ENCODE data around the gene UTS2R.
"Not testable (repeated sequence)": the region's sequence is repeated elsewhere in the genome, so short reads cannot be mapped to it uniquely, and the experiment has no call there.

Gene UTS2R

GRCh38 chr17:82408288-82408937 lies 36.8 kb downstream of the UTS2R start:
- no peak for DNase-seq (ENCODE audit: low read depth in 2 of 2)

- DNase-seq (ENCODE audit: low read depth in 2 of 2): no peak
Measured at GRCh38 chr17:82408938-82409318, 37.4 kb downstream of the UTS2R start.

DNA sequence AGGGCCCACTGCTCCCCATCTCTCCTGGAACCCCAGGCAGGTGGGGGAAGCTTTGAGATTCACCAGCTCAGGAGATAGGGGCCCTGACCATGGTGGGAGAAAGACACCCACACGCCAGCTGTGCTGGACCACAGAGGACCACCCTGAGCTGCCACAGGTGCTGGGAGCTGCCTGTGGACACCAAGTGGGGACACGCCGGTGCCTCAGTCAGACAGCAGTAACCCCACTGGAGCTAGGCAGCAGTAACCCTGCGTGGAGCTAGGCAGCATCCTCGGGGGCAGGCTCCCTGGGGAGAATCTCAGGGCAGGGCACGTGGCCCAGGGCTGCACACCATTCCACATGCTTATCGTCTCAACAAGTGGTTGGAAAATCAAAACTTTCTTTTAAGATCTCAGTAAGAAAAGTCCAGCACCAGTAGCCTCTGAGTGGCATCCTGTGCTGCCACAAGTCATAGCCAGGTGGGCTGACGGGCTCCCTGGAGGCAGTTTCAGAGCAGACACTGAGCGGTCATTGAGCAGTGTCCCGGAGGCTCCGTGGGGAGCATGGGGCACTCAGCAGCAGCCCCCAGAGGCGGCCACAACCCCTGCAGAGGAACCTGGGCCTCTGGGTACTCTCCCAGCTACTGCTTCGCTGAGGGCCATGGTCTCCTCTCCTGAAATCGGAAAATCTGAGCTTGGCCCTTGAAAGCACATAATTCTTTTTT lies 38.6 kb downstream of the UTS2R start:
- no peak for DNase-seq (ENCODE audit: low read depth in 2 of 2)

- DNase-seq (ENCODE audit: low read depth in 2 of 2): no peak
Measured at GRCh38 chr17:82411396-82412053, 40.0 kb downstream of the UTS2R start.

- DNase-seq (ENCODE audit: low read depth in 2 of 2): not testable (repeated sequence)
Measured at GRCh38 chr17:82412081-82412480, 40.5 kb downstream of the UTS2R start.

GRCh38 chr17:82412535-82413520 lies 41.3 kb downstream of the UTS2R start:
- DNase-seq (ENCODE audit: low read depth in 2 of 2): no peak

DNA sequence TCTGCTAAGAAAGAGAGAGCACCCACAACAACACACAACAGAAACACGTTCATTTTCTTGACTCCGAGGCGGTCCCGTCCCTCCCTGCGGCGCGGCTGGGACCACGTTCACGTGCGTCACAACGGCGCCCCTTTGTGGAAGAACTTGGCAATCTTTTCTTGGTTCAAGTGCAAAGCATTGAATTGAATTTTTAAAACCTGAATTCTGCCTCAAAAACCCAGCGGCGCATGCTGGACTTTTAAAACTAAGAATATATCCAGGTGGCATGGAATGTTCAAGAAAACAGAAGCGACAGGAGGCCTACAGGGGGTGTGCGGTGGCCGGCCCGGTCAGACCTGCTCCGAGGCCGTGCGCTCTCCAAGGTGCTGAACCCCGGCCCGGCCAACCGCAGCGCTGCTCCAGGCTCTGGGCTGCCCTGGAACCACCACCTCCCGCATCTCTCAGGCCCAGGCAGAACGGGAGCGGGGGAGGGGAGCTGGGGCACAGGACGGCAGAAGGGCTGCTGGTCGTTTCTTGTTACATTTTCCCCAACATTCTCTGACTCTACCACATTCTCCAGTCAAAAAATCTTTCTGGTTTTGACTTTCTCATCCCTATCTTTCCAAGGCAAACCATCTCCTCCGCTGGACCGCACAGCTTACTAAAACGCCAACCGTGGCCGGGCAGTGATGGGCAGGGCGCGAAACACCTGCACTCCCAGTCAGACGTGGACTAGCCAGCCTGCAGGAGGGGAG lies 43.1 kb downstream of the UTS2R start:
- DNase-seq (ENCODE audit: low read depth in 2 of 2): peak; percentile 28 to 68

DNA sequence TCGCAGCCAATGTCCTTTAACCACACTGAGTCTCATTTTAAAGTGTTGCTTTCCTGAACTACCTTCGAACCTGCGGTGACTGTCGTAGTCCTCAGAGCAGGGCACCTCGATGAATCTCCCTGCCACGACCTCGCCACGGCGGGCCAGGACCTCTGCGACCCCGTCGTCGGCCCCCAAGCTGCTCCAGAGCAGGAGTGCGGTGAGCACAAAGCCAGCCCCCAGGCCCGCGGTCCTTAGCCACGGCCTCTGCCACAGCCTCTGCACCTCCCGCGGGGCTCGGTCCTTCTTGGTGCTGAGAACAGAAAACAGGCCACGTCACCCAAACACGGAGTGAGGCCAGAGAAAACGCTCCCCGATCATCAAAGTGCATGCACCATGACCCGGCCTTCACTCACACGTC lies 43.8 kb downstream of the UTS2R start:
- no peak for DNase-seq (ENCODE audit: low read depth in 2 of 2)

- no peak for DNase-seq (ENCODE audit: low read depth in 2 of 2)
Measured at GRCh38 chr17:82415786-82416185, 44.2 kb downstream of the UTS2R start.

- no peak for DNase-seq (ENCODE audit: low read depth in 2 of 2)
Measured at GRCh38 chr17:82416264-82416663, 44.7 kb downstream of the UTS2R start.

DNA sequence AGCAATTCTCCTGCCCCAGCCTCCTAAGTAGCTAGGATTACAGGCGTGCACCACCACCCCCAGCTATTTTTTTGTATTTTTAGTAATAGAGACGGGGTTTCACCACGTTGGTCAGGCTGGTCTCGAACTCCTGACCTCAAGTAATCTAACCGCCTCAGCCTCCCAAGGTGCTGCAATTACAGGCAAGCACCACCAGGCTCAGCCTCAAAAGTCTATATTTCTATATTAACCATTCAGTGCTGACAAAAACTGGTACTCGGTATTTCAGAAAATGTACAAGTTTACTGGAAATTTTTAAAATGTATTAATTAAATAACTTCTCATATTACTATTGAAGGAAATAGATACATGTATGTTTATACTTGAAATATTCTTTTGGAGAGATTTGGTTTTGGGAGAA lies 45.2 kb downstream of the UTS2R start:
- no peak for DNase-seq (ENCODE audit: low read depth in 2 of 2)

- peak; percentile 68 to 73 for DNase-seq (ENCODE audit: low read depth in 2 of 2)
Measured at GRCh38 chr17:82418001-82418986, 46.7 kb downstream of the UTS2R start, which contains the start of the genes HEXD and OGFOD3. Gene HEXD, plus strand, starts transcription at chr17:82418347. Its CDS starts 1,453 bp downstream, at chr17:82419800. Gene OGFOD3, minus strand, starts transcription at chr17:82418586. Its CDS starts 101 bp downstream, at chr17:82418485.

GRCh38 chr17:82419540-82419939 lies 48.0 kb downstream of the UTS2R start:
- no peak for DNase-seq (ENCODE audit: low read depth in 2 of 2)

GRCh38 chr17:82424001-82424862 lies 52.7 kb downstream of the UTS2R start:
- DNase-seq (ENCODE audit: low read depth in 2 of 2): peak in 1 of 2 experiments; percentile 54

DNA sequence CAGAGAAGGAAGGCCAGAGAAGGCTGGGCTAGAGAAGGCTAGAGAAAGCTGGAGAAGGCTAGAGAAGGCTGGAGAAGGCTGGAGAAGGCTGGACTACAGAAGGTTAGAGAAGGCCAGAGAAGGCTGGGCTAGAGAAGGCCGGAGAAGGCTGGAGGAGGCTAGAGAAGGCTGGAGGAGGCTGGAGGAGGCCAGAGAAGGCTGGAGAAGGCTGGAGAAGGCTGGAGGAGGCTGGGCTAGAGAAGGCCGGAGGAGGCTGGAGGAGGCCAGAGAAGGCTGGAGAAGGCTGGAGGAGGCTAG lies 53.2 kb downstream of the UTS2R start:
- no peak for DNase-seq (ENCODE audit: low read depth in 2 of 2)
